ENCODE data around the gene LRRC4B.

The LRRC4B gene

GRCh38 chr19:50493171-50493570, 75.1 kb downstream of the LRRC4B start:
- no peak for DNase-seq (ENCODE audit: low spot score)
- no peak for TF ChIP-seq CTCF (conservative IDR thresholded peaks at IDR 0.05; ENCODE audit: low read depth)
- ChIA-PET CTCF (no interaction called here), POLR2A (ENCODE audit: low non-redundant PET) (no interaction called here)
- no peak overlapping the region for H3K27ac ChIP-seq

GRCh38 chr19:50492303-50493052, 75.8 kb downstream of the LRRC4B start:
- no peak for TF ChIP-seq CTCF (conservative IDR thresholded peaks at IDR 0.05; ENCODE audit: low read depth)
- DNase-seq (ENCODE audit: low spot score), result no peak
- no peak overlapping the region for H3K27ac ChIP-seq
- ChIA-PET POLR2A (ENCODE audit: low non-redundant PET) (no interaction called here), CTCF (no interaction called here)

GRCh38 chr19:50490991-50491472, 77.2 kb downstream of the LRRC4B start:
- DNase-seq (ENCODE audit: low spot score), result no peak
- CTCF ChIA-PET, result interaction anchor here (0.6 kb wide), 1 partner anchor 122 kb away, joined by 3 read pairs; no protein-coding TSS in a partner anchor
- POLR2A ChIA-PET (ENCODE audit: low non-redundant PET), result no interaction called here
- H3K27ac ChIP-seq, result no peak overlapping the region
- TF ChIP-seq CTCF (conservative IDR thresholded peaks at IDR 0.05; ENCODE audit: low read depth), result no peak

- DNase-seq (ENCODE audit: low spot score), result no peak
- H3K27ac ChIP-seq, result no peak overlapping the region
- ChIA-PET CTCF (no interaction called here), POLR2A (ENCODE audit: low non-redundant PET) (no interaction called here)
- TF ChIP-seq CTCF (conservative IDR thresholded peaks at IDR 0.05; ENCODE audit: low read depth), result no peak
These were observed 77.8 kb downstream of the LRRC4B start for GRCh38 chr19:50490411-50490811.

- ChIA-PET CTCF (no interaction called here), POLR2A (ENCODE audit: low non-redundant PET) (no interaction called here)
- no peak for TF ChIP-seq CTCF (conservative IDR thresholded peaks at IDR 0.05; ENCODE audit: low read depth)
- DNase-seq (ENCODE audit: low spot score), result no peak
- H3K27ac ChIP-seq, result no peak overlapping the region
These were observed 78.7 kb downstream of the LRRC4B start for GRCh38 chr19:50489461-50490011.

GRCh38 chr19:50488389-50489194, 79.6 kb downstream of the LRRC4B start:
- no peak for TF ChIP-seq CTCF (conservative IDR thresholded peaks at IDR 0.05; ENCODE audit: low read depth)
- ChIA-PET POLR2A (ENCODE audit: low non-redundant PET) (no interaction called here), CTCF (no interaction called here)
- no peak for DNase-seq (ENCODE audit: low spot score)
- no peak overlapping the region for H3K27ac ChIP-seq

Data from RWPE1 (cell line).